Tibial artery (tissue), 4 donors: ENCODE data around the gene TBXAS1.

Experiments
- DNase-seq, 2 donors: peaks; one replicate each; pipeline ENCODE4 v3.0.0-alpha.2; 2019
- H3K27ac ChIP-seq, 2 donors: fragments of 200-600 bp; sonication (generic) in 1 of 2; 1 replicate in 1 of 2; 2 replicates in 1 of 2; pipeline ENCODE4 v1.5.1; 2018 to 2019; ENCODE audit warnings: mild to moderate bottlenecking in 1 of 2
- H3K27me3 ChIP-seq, 2 donors: fragments of 200-600 bp; sonication (generic) in 1 of 2; one replicate each; pipeline versions ENCODE4 v1.5.1 to v1.6.0; 2016 to 2019
- H3K36me3 ChIP-seq, 3 donors: fragments of 200-600 bp; sonication (generic) in 2 of 3; one replicate each; pipeline ENCODE4 v1.5.1; 2016 to 2019; ENCODE audit warnings: mild to moderate bottlenecking in 2 of 3
- H3K4me1 ChIP-seq, 4 donors: fragments of 200-600 bp; sonication (generic) in 2 of 4; 1 replicate in 3 of 4; 2 replicates in 1 of 4; pipeline ENCODE4 v1.5.1; 2016 to 2019
- H3K4me3 ChIP-seq, 2 donors: fragments of 200-600 bp; sonication (generic) in 1 of 2; 1 replicate in 1 of 2; 2 replicates in 1 of 2; pipeline ENCODE4 v1.5.1; 2018 to 2019; ENCODE audit warnings: mild to moderate bottlenecking in 2 of 2
- H3K9me3 ChIP-seq, 3 donors: fragments of 200-600 bp; sonication (generic) in 1 of 3; one replicate each; pipeline ENCODE4 v1.5.1; 2016 to 2019
- CTCF ChIP-seq, 2 experiments: fragments of 200-600 bp in 1 of 2; fragments of 450-650 bp in 1 of 2; IDR thresholded peaks; one replicate each; pipeline ENCODE4 v1.5.1; 2017 to 2019; ENCODE audit warnings: antibody characterized with exemption in 2 of 2, mild to moderate bottlenecking in 1 of 2, moderate library complexity in 1 of 2
- intact Hi-C: fragments of 100-400 bp; cut with DNase I; formaldehyde crosslinking; loops from one replicate; pipeline ENCODE4 v1.15.0; 2023; ENCODE audit warnings: low total_unique reads

Gene TBXAS1

GRCh38 chr7:139797607-139798006, 31.5 kb upstream of the TBXAS1 start:
- no peaks in the 10 kb centered on the region for H3K27me3 ChIP-seq
- no peak overlapping the region for H3K27ac ChIP-seq
- no peaks in the 10 kb centered on the region for H3K9me3 ChIP-seq
- no peak for DNase-seq
- no peaks in the 10 kb centered on the region for H3K36me3 ChIP-seq
- no peak overlapping the region for H3K4me3 ChIP-seq
- intact Hi-C loops = no loop called here
- no peak for TF ChIP-seq CTCF (IDR thresholded peaks at IDR 0.05)
- H3K4me1 ChIP-seq = peaks cover 0 to 7% (median 0%) of the 10 kb centered on the region in 4 donors

- Histone ChIP-seq H3K4me1 (peaks cover 0 to 7% (median 0%) of the 10 kb centered on the region in 4 donors), H3K36me3 (no peaks in the 10 kb centered on the region), H3K27ac (no peak overlapping the region), H3K9me3 (no peaks in the 10 kb centered on the region), H3K4me3 (no peak overlapping the region), H3K27me3 (no peaks in the 10 kb centered on the region)
- DNase-seq = no peak
- intact Hi-C loops = no loop called here
- TF ChIP-seq CTCF (IDR thresholded peaks at IDR 0.05) = no peak
These were observed 30.8 kb upstream of the TBXAS1 start for GRCh38 chr7:139798221-139798620.

GRCh38 chr7:139798892-139799291, 30.2 kb upstream of the TBXAS1 start:
- intact Hi-C loops = no loop called here
- H3K36me3 ChIP-seq = no peaks in the 10 kb centered on the region
- no peak overlapping the region for H3K27ac ChIP-seq
- H3K4me3 ChIP-seq = no peak overlapping the region
- TF ChIP-seq CTCF (IDR thresholded peaks at IDR 0.05) = no peak
- no peaks in the 10 kb centered on the region for H3K27me3 ChIP-seq
- DNase-seq = no peak
- H3K9me3 ChIP-seq = no peaks in the 10 kb centered on the region
- peaks cover 0 to 7% (median 0%) of the 10 kb centered on the region in 4 donors for H3K4me1 ChIP-seq

GRCh38 chr7:139799586-139799985, 29.5 kb upstream of the TBXAS1 start:
- no peak for DNase-seq

GRCh38 chr7:139804571-139804970, 24.5 kb upstream of the TBXAS1 start:
- Histone ChIP-seq H3K27me3 (no peaks in the 10 kb centered on the region), H3K4me3 (no peak overlapping the region), H3K27ac (no peak overlapping the region), H3K4me1 (peaks cover 0 to 5% (median 0%) of the 10 kb centered on the region in 4 donors), H3K9me3 (no peaks in the 10 kb centered on the region), H3K36me3 (no peaks in the 10 kb centered on the region)
- no peak for TF ChIP-seq CTCF (IDR thresholded peaks at IDR 0.05)
- intact Hi-C loops = no loop called here
- no peak for DNase-seq

More at GRCh38 chr7:139799586-139799985, 29.5 kb upstream of the TBXAS1 start:
- H3K27ac ChIP-seq = no peak overlapping the region
- H3K9me3 ChIP-seq = no peaks in the 10 kb centered on the region
- intact Hi-C loops = no loop called here
- no peaks in the 10 kb centered on the region for H3K27me3 ChIP-seq
- H3K36me3 ChIP-seq = no peaks in the 10 kb centered on the region
- TF ChIP-seq CTCF (IDR thresholded peaks at IDR 0.05) = no peak
- H3K4me3 ChIP-seq = no peak overlapping the region
- H3K4me1 ChIP-seq = peaks cover 0 to 7% (median 0%) of the 10 kb centered on the region in 4 donors

GRCh38 chr7:139807009-139807408, 22.1 kb upstream of the TBXAS1 start:
- H3K27ac ChIP-seq = no peak overlapping the region
- intact Hi-C loops = no loop called here
- H3K9me3 ChIP-seq = no peaks in the 10 kb centered on the region
- no peak overlapping the region for H3K4me3 ChIP-seq
- H3K36me3 ChIP-seq = no peaks in the 10 kb centered on the region
- H3K27me3 ChIP-seq = no peaks in the 10 kb centered on the region
- no peak for DNase-seq
- no peak for TF ChIP-seq CTCF (IDR thresholded peaks at IDR 0.05)
- H3K4me1 ChIP-seq = peaks cover 0 to 8% (median 0%) of the 10 kb centered on the region in 4 donors
